ENCODE data around the gene COMMD8.

COMMD8 gene

GRCh38 chr4:47471064-47471463 is 7.6 kb upstream of the COMMD8 start:
- no peak for DNase-seq

DNA sequence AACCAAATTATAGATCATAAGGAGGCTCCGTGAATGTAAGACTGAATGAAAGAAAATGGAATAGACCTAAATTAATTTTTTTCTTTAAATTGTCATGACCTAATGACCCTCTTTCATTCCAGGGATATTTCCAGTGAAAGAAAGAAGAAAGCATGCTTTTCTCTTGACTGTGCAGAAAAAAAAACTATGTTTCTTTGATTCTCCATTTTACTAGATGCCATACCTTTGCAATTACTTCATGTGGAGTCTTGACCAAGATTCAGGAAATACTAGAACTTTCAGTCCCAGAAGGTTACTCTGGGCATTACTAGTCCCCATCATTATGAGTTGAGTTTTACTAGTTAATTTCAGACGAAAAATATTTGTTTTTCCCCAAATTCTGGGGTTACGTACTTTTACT is 6.4 kb upstream of the COMMD8 start:
- peak; percentile 77 for DNase-seq

DNA sequence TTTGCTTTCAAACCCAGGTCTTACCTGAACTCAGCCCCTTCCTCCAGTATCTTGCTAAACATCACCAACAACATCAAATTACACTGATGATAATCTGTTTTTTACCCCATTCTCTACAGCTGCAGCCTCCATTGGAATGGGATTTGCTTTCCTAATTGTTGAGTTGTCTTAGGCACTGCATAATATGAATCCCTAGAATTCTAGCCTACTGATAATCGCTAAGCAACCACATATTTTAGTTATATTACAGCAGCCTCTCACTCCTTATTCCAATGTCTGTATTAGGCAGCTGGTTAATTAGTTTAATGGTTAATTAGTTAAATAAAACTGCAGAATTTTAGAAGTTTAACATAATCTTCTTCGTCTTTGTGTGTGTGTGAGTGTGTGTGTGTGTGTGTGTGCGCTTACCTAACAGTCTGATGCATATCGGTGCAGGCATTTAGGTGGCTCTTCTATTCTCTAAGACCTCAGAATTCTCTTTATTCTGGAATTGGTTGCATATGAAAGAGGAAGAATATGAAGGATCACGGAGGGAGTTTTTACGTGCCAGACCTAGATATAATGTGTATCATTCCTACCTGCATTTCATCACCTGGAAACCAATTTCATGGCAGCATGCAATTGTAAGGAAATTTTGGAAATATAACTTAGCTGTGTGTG is 5.3 kb upstream of the COMMD8 start:
- DNase-seq = peak; percentile 46

- DNase-seq = no peak
Measured at GRCh38 chr4:47466056-47466785, 2.7 kb upstream of the COMMD8 start.

DNA sequence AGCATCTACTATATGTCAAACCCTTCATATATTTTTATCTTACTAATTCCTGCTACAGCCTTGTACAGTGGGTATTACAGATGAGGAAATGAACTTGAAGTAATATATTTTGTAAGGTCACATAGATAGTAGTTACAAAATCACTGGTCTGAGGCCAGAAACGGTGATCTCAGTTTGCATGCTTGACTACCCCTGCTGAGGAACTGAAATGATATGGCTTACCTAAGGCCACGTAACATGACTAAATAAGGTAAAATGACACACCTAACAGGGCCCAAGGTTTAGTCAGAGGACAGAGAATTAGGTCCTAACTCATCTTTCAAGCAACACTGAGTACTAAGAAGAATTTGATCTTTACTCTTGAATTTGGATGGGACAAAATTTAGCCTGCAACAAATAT is 1.5 kb upstream of the COMMD8 start:
- DNase-seq = no peak

- peak; percentile 24 for DNase-seq
Measured at GRCh38 chr4:47462799-47463234, 685 bp downstream of the COMMD8 start.

DNA sequence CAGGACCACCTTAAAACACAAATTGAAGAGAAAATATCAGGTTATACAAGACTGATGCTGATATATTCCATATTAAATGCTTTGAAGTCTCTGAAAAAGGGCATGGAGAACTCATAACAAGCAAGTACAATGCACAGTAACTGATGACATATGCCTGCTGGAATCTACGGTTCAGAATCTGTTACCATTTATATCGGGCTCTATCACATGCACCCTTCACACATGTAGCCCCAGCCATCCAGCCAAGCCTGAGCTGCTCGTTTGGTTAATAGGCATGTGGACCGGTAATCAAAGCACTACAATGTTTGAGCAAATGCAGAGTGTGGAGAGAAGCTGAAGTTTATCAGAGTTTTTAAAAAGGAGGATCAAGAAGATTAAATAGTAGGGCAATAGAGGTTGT is 11.8 kb downstream of the COMMD8 start:
- peak; percentile 35 for DNase-seq

GRCh38 chr4:47444031-47444430 is 19.5 kb downstream of the COMMD8 start:
- no peak for DNase-seq

- no peak for DNase-seq
Measured at GRCh38 chr4:47442980-47443379, 20.5 kb downstream of the COMMD8 start.

DNA sequence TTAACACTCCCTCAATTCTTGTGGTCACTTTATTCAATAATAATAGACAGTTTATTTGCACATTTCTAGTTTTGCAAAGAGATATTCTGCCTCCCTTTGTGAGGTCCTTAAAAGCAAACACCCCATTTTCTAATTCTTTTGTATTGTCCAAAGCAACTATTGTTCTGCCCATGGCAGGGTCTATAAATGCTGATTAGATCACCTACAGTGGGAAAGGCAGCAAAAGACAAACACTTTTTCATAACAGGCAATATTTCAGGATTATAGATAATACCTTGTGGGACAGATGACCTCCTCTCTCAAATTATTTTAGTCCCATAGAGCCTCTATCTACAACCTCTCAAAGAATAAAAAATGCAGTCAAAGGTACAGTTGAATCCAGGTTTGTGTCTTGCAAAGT is 28.6 kb downstream of the COMMD8 start:
- DNase-seq = no peak

GRCh38 chr4:47432749-47433148 is 30.8 kb downstream of the COMMD8 start:
- DNase-seq = no peak

- peak; percentile 7 for DNase-seq
Measured at GRCh38 chr4:47427935-47428334, 35.6 kb downstream of the COMMD8 start.

GRCh38 chr4:47425628-47426027 is 37.9 kb downstream of the COMMD8 start:
- no peak for DNase-seq

DNA sequence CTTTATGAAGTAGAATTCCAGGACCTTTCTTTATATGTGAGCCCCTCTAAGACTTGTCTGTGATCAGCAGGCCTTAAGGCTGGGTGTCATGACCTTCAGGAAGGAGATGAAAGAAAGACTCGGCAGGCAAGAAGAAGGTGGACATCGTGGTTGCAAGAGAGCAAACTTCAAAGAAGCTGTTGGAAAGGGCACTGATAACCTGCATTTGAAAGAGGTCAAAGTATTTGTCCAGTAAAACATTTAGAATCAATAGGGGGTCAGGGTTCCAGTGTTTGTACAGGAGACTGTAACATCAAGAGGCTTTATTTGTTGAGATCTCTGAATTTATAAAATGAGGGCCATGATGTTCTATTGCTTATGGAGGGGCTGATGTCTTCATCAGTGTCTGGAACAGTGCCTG is 44.2 kb downstream of the COMMD8 start:
- DNase-seq = no peak

GRCh38 chr4:47418147-47418546 is 45.4 kb downstream of the COMMD8 start:
- DNase-seq = no peak

GRCh38 chr4:47415719-47416118 is 47.8 kb downstream of the COMMD8 start:
- no peak for DNase-seq

- DNase-seq = no peak
Measured at GRCh38 chr4:47413521-47413920, 50.0 kb downstream of the COMMD8 start.

- no peak for DNase-seq
Measured at GRCh38 chr4:47410271-47410670, 53.2 kb downstream of the COMMD8 start.

DNA sequence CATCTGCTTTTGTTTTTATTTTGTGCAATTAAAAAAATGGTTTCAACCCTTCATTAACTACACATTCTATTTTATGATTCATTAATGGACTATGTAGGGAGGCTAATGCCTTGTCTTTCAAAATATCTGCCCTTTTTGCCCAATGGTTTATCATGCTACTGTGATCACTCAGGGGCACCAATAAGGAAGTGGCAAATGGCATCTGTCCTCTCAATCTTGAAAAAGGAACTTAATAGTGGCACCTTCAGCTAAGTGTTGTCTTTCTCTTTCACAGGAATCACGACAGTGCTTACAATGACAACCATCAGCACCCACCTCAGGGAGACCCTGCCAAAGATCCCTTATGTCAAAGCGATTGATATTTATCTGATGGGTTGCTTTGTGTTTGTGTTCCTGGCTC is 57.1 kb downstream of the COMMD8 start:
- no peak for DNase-seq
